Calu3 (cell line): ENCODE data around the gene LRRIQ1. TPM values are rescaled to one million over a fixed set of nuclear protein-coding genes. Genes with fewer than 3 reads are reported as not detected.

Experiments used
- BruUV-seq: library from RNA; stranded (reverse); fragments of 400-500 nt; replicated peaks from 2 replicates; lab custom pipeline; 2021; lab: Mats Ljungman, UMichigan
- CTCF ChIA-PET: fragments of 300-600 bp; sonication (Branson Sonifier 250); formaldehyde crosslinking; loops from one replicate; lab custom pipeline; 2022; ENCODE audit warnings: antibody characterized with exemption; lab: Charles Lee
- DNase-seq: peaks from one replicate; pipeline ENCODE4 v3.0.0; 2022
- H3K27ac Mint-ChIP-seq: one replicate; pipeline ENCODE4 v1.8.0; 2022; ENCODE audit warnings: mixed read lengths; ENCODE audit not compliant: unreplicated experiment
- H3K27me3 Mint-ChIP-seq: one replicate; pipeline ENCODE4 v1.8.0; 2022; ENCODE audit warnings: mixed read lengths; ENCODE audit not compliant: unreplicated experiment
- H3K36me3 Mint-ChIP-seq: one replicate; pipeline ENCODE4 v1.8.0; 2022; ENCODE audit warnings: mild to moderate bottlenecking, moderate library complexity, mixed read lengths; ENCODE audit not compliant: insufficient read depth, unreplicated experiment
- H3K4me1 Mint-ChIP-seq: one replicate; pipeline ENCODE4 v1.8.0; 2022; ENCODE audit warnings: mild to moderate bottlenecking, low read depth, mixed read lengths; ENCODE audit not compliant: unreplicated experiment
- H3K4me3 Mint-ChIP-seq: one replicate; pipeline ENCODE4 v1.8.0; 2022; ENCODE audit warnings: mild to moderate bottlenecking, low read depth, moderate library complexity, mixed read lengths; ENCODE audit not compliant: unreplicated experiment
- H3K9me3 Mint-ChIP-seq: one replicate; pipeline ENCODE4 v1.8.0; 2022; ENCODE audit warnings: low read depth, mixed read lengths; ENCODE audit not compliant: unreplicated experiment
- CTCF ChIP-seq: fragments of 200-600 bp; IDR thresholded peaks from one replicate; pipeline ENCODE4 v1.8.0; 2022; ENCODE audit warnings: antibody characterized with exemption; ENCODE audit not compliant: unreplicated experiment
- intact Hi-C: fragments of 100-400 bp; cut with micrococcal nuclease; formaldehyde crosslinking; loops from one replicate; pipeline ENCODE4 v1.10.0; 2022; ENCODE audit not compliant: unreplicated experiment
- total RNA-seq: library from RNA; stranded (reverse); gene quantifications from 2 replicates; pipeline ENCODE4 v1.2.3, GENCODE V29; 2022

Gene LRRIQ1
- total RNA-seq, 1 experiment from 2014 or later: 1.4 TPM

GRCh38 chr12:85237327-85237726 lies 201.2 kb downstream of the LRRIQ1 start:
- Mint-ChIP-seq H3K4me3 (no peak overlapping the region), H3K27ac (no peak overlapping the region), H3K9me3 (peaks cover 5% of the 10 kb centered on the region), H3K36me3 (no peaks in the 10 kb centered on the region), H3K4me1 (no peaks in the 10 kb centered on the region), H3K27me3 (no peaks in the 10 kb centered on the region)
- no peak for TF ChIP-seq CTCF
- intact Hi-C loops: no loop called here
- no peak for DNase-seq
- CTCF ChIA-PET: no interaction called here
- no TSS peak for BruUV-seq

- H3K36me3 Mint-ChIP-seq: no peaks in the 10 kb centered on the region
- CTCF ChIA-PET: no interaction called here
- intact Hi-C loops: no loop called here
- no peak for TF ChIP-seq CTCF
- no peak for DNase-seq
- H3K27ac Mint-ChIP-seq: no peak overlapping the region
- H3K4me3 Mint-ChIP-seq: no peak overlapping the region
- no peaks in the 10 kb centered on the region for H3K9me3 Mint-ChIP-seq
- no peaks in the 10 kb centered on the region for H3K27me3 Mint-ChIP-seq
- H3K4me1 Mint-ChIP-seq: no peaks in the 10 kb centered on the region
- BruUV-seq: no TSS peak
These were observed 208.4 kb downstream of the LRRIQ1 start for GRCh38 chr12:85244561-85244960.

- no peaks in the 10 kb centered on the region for H3K27me3 Mint-ChIP-seq
- no peaks in the 10 kb centered on the region for H3K36me3 Mint-ChIP-seq
- intact Hi-C loops: no loop called here
- no peak for DNase-seq
- CTCF ChIA-PET: no interaction called here
- TF ChIP-seq CTCF: no peak
- H3K9me3 Mint-ChIP-seq: no peaks in the 10 kb centered on the region
- H3K27ac Mint-ChIP-seq: no peak overlapping the region
- no TSS peak for BruUV-seq
- H3K4me1 Mint-ChIP-seq: no peaks in the 10 kb centered on the region
- no peak overlapping the region for H3K4me3 Mint-ChIP-seq
These were observed 217.7 kb downstream of the LRRIQ1 start for GRCh38 chr12:85253853-85254252.

GRCh38 chr12:85257671-85258070 lies 221.5 kb downstream of the LRRIQ1 start:
- H3K36me3 Mint-ChIP-seq: no peaks in the 10 kb centered on the region
- no peaks in the 10 kb centered on the region for H3K27me3 Mint-ChIP-seq
- H3K4me3 Mint-ChIP-seq: no peak overlapping the region
- H3K27ac Mint-ChIP-seq: no peak overlapping the region
- H3K4me1 Mint-ChIP-seq: no peaks in the 10 kb centered on the region
- no peak for TF ChIP-seq CTCF
- no peaks in the 10 kb centered on the region for H3K9me3 Mint-ChIP-seq
- intact Hi-C loops: no loop called here
- DNase-seq: no peak
- CTCF ChIA-PET: no interaction called here
- no TSS peak for BruUV-seq
